ENCODE results near the gene KRT15. TPM values are rescaled to one million over a fixed set of nuclear protein-coding genes. Genes with fewer than 3 reads are reported as not detected.

The KRT15 gene
- total and polyA plus RNA-seq, 2 of the 4 experiments (the other 2 are of a cell fraction) = 2.9 to 5.3 TPM

- Histone ChIP-seq H3K4me3 (ENCODE audit: insufficient read depth, low read depth, low read length) (no peak overlapping the region), H2BK120ac (ENCODE audit: low read depth, low read length) (no peak overlapping the region), H2BK5ac (ENCODE audit: low read depth, low read length, poor library complexity, severe bottlenecking) (no peak overlapping the region), H3K4me1 (ENCODE audit: control insufficient read depth, insufficient read depth, low read length) (no peaks in the 10 kb centered on the region), H3K27me3 (ENCODE audit: control insufficient read depth, insufficient read depth, low read length) (peaks cover 1% of the 10 kb centered on the region; the same call in 1 of the 2 replicates), H2BK15ac (ENCODE audit: low read depth, low read length) (no peak overlapping the region), H4K91ac (ENCODE audit: insufficient read depth, low read depth, low read length) (no peak overlapping the region; the same call in 1 of the 2 replicates), H3K4me2 (ENCODE audit: low read depth, low read length) (no peak overlapping the region), H3K9me3 (ENCODE audit: control insufficient read depth, insufficient read depth, low read length) (no peaks in the 10 kb centered on the region), H2AFZ (replicated peaks; ENCODE audit: low read length, poor library complexity) (no peak overlapping the region), H3K9me1 (ENCODE audit: insufficient read depth, low read length) (0 out of 2 replicates have a peak, but pooled peaks cover 3% of the 10 kb centered on the region), H3K4ac (ENCODE audit: low read depth, low read length) (no peak overlapping the region), H3K27ac (ENCODE audit: insufficient read depth, low read length) (no peak overlapping the region), H2BK20ac (ENCODE audit: low read depth, low read length) (no peak overlapping the region), H3K79me1 (ENCODE audit: low read depth in 1 of 2, low read length in 2 of 2) (no peaks in the 10 kb centered on the region), H4K20me1 (ENCODE audit: insufficient read depth, low read length) (no peaks in the 10 kb centered on the region), H3K23ac (ENCODE audit: low read depth, low read length) (no peak overlapping the region), H3K56ac (ENCODE audit: extremely low read depth, insufficient read depth, low read length) (no peak overlapping the region), H3K18ac (ENCODE audit: low read depth, low read length) (no peak overlapping the region), H3K14ac (replicated peaks; ENCODE audit: low read depth, low read length) (no peak overlapping the region), H4K5ac (ENCODE audit: low read depth, low read length) (no peak overlapping the region), H3K36me3 (ENCODE audit: control insufficient read depth, insufficient read depth, low read length) (no peaks in the 10 kb centered on the region), H2AK5ac (ENCODE audit: low read depth, low read length) (no peak overlapping the region), H4K8ac (ENCODE audit: low read depth in 2 of 2, low read length in 2 of 2) (no peak overlapping the region), H3K9ac (ENCODE audit: low read depth, low read length) (no peak overlapping the region), H2AK9ac (replicated peaks; ENCODE audit: low read depth, low read length, poor library complexity) (no peak overlapping the region)
- in situ Hi-C loops (cut with MboI; ENCODE audit: low sequenced_read_pairs) (no loop called here), intact Hi-C loops (cut with micrococcal nuclease) (no loop called here), dilution Hi-C loops (cut with HindIII; ENCODE audit: low sequenced_read_pairs, unreplicated experiment) (no loop called here)
- ATAC-seq (ENCODE audit: low read depth) (no peak), DNase-seq (no peak)
- POLR2A ChIA-PET (ENCODE audit: unreplicated experiment) = interaction anchor here (0.6 kb wide), 1 partner anchor 14 kb away, joined by 4 read pairs; no protein-coding TSS in a partner anchor
- TF ChIP-seq RCOR1 (IDR thresholded peaks at IDR 0.05; ENCODE audit: insufficient replicate concordance, low read length) (no peak), MAFK (IDR thresholded peaks at IDR 0.05; ENCODE audit: low read depth, low read length) (peak; percentile 87)
- WGBS, 2 experiments (ENCODE audit: extremely low coverage in 2 of 2, insufficient read length in 1 of 2) = no CpG with 5 or more reads among the region's 7 CpGs
- CTCF ChIA-PET = no interaction called here
- BruUV-seq (replicated peaks) = no TSS peak
These were observed 8.2 kb downstream of the KRT15 start for GRCh38 chr17:41510251-41511065.
